ENCODE data around the gene TOP3B. TPM values are rescaled to one million over a fixed set of nuclear protein-coding genes. Genes with fewer than 3 reads are reported as not detected.

The TOP3B gene
- total and polyA plus RNA-seq, 9 of the 15 experiments (the other 6 are each of a cell fraction or from before 2014, with no cell fraction given) = 3.0 to 188 (median 112) TPM

GRCh38 chr22:21991304-21991596, 8.7 kb upstream of the TOP3B start:
- BruUV-seq (replicated peaks) = no TSS peak
- CTCF ChIA-PET (ENCODE audit: low intra/inter-chr PET ratio) = no interaction called here

More at GRCh38 chr22:21991304-21991596, 8.7 kb upstream of the TOP3B start:
- POLR2A ChIA-PET = interaction anchor here (0.6 to 22.7 kb wide), 15 partner anchors 8 to 1028 kb away, joined by 3 to 382 read pairs (median 4); partner anchors contain the start of gene TOP3B
- WGBS (ENCODE audit: insufficient coverage, low coverage, missing lambda C conversion rate) = 65% methylated on average over 6 of the region's 6 CpGs
- Histone ChIP-seq H3K27ac (ENCODE audit: extremely low read depth, low read depth, low read length) (no peak overlapping the region), H3K4me1 (replicated peaks in 1 of 2; ENCODE audit: control insufficient read depth in 2 of 2, insufficient read depth in 2 of 2, low read length in 2 of 2) (peaks cover 23 to 31% of the 10 kb centered on the region in 2 experiments; a peak in 4 of 5 replicates), H4K20me1 (replicated peaks; ENCODE audit: control insufficient read depth, insufficient read depth, low read length) (no peaks in the 10 kb centered on the region), H3K9me3 (replicated peaks; ENCODE audit: control insufficient read depth, insufficient read depth, low read depth, low read length) (no peaks in the 10 kb centered on the region), H3K36me3 (ENCODE audit: control insufficient read depth, insufficient read depth, low read length) (no peaks in the 10 kb centered on the region), H3K9ac (ENCODE audit: insufficient read depth in 1 of 2, low read depth in 2 of 2, low read length in 2 of 2) (peak overlapping the region in 1 of 2 experiments; percentile 13; a peak in 2 of 4 replicates), H3K27me3 (ENCODE audit: control insufficient read depth in 2 of 2, insufficient read depth in 2 of 2, low read length in 2 of 2) (peaks cover 0 to 16% of the 10 kb centered on the region in 2 experiments; a peak in 3 of 5 replicates), H3K4me2 (ENCODE audit: insufficient read depth, low read length) (no peak overlapping the region), H3K4me3 (no peak overlapping the region), H3K79me2 (ENCODE audit: control insufficient read depth, insufficient read depth, low read length) (no peaks in the 10 kb centered on the region), H3K9me1 (ENCODE audit: control insufficient read depth, insufficient read depth, low read length) (no peaks in the 10 kb centered on the region), H2AFZ (ENCODE audit: low read depth, low read length) (peak overlapping the region; percentile 10; the same call in 1 of the 2 replicates)
- FAIRE-seq = no peak
- in situ Hi-C loops (cut with MboI) (no loop called here), intact Hi-C loops (cut with micrococcal nuclease) (no loop called here)
- ATAC-seq = no peak
- TF ChIP-seq MBD2 (IDR thresholded peaks at IDR 0.05; ENCODE audit: borderline replicate concordance, low read depth) (no peak), TBL1XR1 (IDR thresholded peaks at IDR 0.05; ENCODE audit: low read length in 2 of 2) (peak in 1 of 2 experiments; percentile 10; a peak in 1 of 4 replicates), ZFP91 (CRISPR knock-in tag; IDR thresholded peaks at IDR 0.05) (0 out of 2 replicates have a peak, but pooled peaks have one; percentile 42), MLX (CRISPR knock-in tag; conservative IDR thresholded peaks at IDR 0.05) (peak in 1 of 2 experiments; percentile 76; a peak in 1 of 4 replicates)
- peak in 1 of 4 experiments; percentile 47 for DNase-seq (ENCODE audit: extremely low read depth in 1 of 4, low spot score in 3 of 4)
